Thoracic aorta (tissue), 2 donors: ENCODE data around the gene LSM14B. TPM values are rescaled to one million over a fixed set of nuclear protein-coding genes. Genes with fewer than 3 reads are reported as not detected.

ENCODE experiments used
- ATAC-seq: fragments of 150-250 bp; one replicate; pipeline ENCODE4 v1.8.0; 2017; ENCODE audit warnings: low read depth; ENCODE audit not compliant: insufficient number of reproducible peaks, low FRiP score
- DNase-seq: peaks from one replicate; pipeline ENCODE4 v3.0.0-alpha.2; 2020; ENCODE audit warnings: low spot score
- H3K27ac ChIP-seq, 2 donors: fragments of 200-600 bp; sonication (generic); 1 replicate in 1 of 2; 2 replicates in 1 of 2; pipeline ENCODE4 v1.5.1; 2016; ENCODE audit warnings: mild to moderate bottlenecking in 2 of 2, moderate library complexity in 2 of 2
- H3K27me3 ChIP-seq: fragments of 200-600 bp; sonication (generic); replicated peaks from 2 replicates; pipeline ENCODE4 v1.6.0; 2016; ENCODE audit warnings: mild to moderate bottlenecking; ENCODE audit not compliant: insufficient read depth
- H3K36me3 ChIP-seq: fragments of 200-600 bp; sonication (generic); one replicate; pipeline ENCODE4 v1.5.1; 2016
- H3K4me1 ChIP-seq, 2 donors: fragments of 200-600 bp; sonication (generic); 1 replicate in 1 of 2; 2 replicates in 1 of 2; pipeline versions ENCODE4 v1.5.1 to v1.6.0; 2016; ENCODE audit warnings: low read depth in 2 of 2, mild to moderate bottlenecking in 1 of 2; ENCODE audit not compliant: control insufficient read depth in 1 of 2
- H3K4me3 ChIP-seq: fragments of 200-600 bp; sonication (generic); 2 replicates; pipeline ENCODE4 v1.5.1; 2016; ENCODE audit warnings: mild to moderate bottlenecking
- H3K9me3 ChIP-seq: fragments of 200-600 bp; sonication (generic); 2 replicates; pipeline ENCODE4 v1.5.1; 2016
- total RNA-seq, 2 donors: library from RNA; depleted of rRNA; stranded (reverse); fragments of >200 nt; gene quantifications; one replicate each; pipeline versions ENCODE4 v1.1.0 to v1.2.3, GENCODE V29; 2016
- TF ChIP-seq, protein P1 (sequence below): fragments of 200-600 bp; sonication (generic); IDR thresholded peaks from one replicate; pipeline ENCODE4 v1.5.1; 2019; ENCODE audit warnings: antibody characterized with exemption

Gene LSM14B
- total RNA-seq, 2 donors from 2014 or later: 11.4 to 38.7 TPM

DNA sequence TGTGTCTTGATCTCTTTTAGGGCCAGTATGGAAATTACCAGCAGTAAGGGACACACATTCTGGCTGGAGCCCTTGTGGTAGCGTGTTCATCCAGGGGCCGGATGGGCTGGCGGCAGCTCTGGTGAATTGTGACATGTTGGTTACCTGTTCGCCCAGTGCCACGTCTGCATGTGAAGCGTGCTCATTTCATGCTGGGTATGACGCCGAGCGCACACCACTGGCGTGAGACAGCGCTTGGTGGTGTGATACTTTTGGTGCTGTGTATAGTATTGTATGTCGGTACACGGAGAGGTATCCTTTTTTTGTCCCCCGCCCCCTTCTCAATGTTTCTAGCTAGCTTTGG is 56.9 kb downstream of the LSM14B start:
- TF ChIP-seq, protein P1, sequence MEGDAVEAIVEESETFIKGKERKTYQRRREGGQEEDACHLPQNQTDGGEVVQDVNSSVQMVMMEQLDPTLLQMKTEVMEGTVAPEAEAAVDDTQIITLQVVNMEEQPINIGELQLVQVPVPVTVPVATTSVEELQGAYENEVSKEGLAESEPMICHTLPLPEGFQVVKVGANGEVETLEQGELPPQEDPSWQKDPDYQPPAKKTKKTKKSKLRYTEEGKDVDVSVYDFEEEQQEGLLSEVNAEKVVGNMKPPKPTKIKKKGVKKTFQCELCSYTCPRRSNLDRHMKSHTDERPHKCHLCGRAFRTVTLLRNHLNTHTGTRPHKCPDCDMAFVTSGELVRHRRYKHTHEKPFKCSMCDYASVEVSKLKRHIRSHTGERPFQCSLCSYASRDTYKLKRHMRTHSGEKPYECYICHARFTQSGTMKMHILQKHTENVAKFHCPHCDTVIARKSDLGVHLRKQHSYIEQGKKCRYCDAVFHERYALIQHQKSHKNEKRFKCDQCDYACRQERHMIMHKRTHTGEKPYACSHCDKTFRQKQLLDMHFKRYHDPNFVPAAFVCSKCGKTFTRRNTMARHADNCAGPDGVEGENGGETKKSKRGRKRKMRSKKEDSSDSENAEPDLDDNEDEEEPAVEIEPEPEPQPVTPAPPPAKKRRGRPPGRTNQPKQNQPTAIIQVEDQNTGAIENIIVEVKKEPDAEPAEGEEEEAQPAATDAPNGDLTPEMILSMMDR: no peak
- DNase-seq (no peak), ATAC-seq (no peak)
- H3K27me3 ChIP-seq: no peaks in the 10 kb centered on the region
- H3K9me3 ChIP-seq: no peaks in the 10 kb centered on the region
- H3K36me3 ChIP-seq: peaks cover 8% of the 10 kb centered on the region
- H3K4me1 ChIP-seq: peaks cover 6 to 15% of the 10 kb centered on the region in 2 donors
- no peak overlapping the region for H3K4me3 ChIP-seq
- peak overlapping the region; percentile 31 to 53 for H3K27ac ChIP-seq

DNA sequence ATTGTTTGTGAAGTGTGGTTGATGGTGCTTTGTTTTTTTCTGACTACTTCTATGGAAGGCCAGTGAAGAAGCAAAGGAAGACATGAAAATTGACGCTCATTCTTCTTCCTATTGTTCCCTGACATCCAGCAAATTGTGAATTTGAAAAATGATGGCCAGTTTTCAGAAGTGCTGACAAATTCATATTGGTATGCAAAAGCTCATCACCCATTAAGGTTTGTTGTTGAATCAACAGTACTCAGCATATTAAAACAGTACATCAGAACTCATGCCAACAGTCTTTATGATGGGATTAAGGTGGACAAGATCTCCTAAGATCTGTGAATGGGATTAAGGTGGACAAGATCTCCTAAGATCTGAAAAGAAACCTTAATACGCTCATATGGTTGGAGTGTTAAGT is 59.5 kb downstream of the LSM14B start:
- Histone ChIP-seq H3K9me3 (no peaks in the 10 kb centered on the region), H3K27ac (peak overlapping the region in 1 of 2 donors; percentile 92), H3K27me3 (no peaks in the 10 kb centered on the region), H3K4me1 (peaks cover 6 to 23% of the 10 kb centered on the region in 2 donors), H3K4me3 (peak overlapping the region; percentile 84), H3K36me3 (peaks cover 2% of the 10 kb centered on the region)
- ATAC-seq (no peak), DNase-seq (no peak)
- TF ChIP-seq, protein P1: no peak

DNA sequence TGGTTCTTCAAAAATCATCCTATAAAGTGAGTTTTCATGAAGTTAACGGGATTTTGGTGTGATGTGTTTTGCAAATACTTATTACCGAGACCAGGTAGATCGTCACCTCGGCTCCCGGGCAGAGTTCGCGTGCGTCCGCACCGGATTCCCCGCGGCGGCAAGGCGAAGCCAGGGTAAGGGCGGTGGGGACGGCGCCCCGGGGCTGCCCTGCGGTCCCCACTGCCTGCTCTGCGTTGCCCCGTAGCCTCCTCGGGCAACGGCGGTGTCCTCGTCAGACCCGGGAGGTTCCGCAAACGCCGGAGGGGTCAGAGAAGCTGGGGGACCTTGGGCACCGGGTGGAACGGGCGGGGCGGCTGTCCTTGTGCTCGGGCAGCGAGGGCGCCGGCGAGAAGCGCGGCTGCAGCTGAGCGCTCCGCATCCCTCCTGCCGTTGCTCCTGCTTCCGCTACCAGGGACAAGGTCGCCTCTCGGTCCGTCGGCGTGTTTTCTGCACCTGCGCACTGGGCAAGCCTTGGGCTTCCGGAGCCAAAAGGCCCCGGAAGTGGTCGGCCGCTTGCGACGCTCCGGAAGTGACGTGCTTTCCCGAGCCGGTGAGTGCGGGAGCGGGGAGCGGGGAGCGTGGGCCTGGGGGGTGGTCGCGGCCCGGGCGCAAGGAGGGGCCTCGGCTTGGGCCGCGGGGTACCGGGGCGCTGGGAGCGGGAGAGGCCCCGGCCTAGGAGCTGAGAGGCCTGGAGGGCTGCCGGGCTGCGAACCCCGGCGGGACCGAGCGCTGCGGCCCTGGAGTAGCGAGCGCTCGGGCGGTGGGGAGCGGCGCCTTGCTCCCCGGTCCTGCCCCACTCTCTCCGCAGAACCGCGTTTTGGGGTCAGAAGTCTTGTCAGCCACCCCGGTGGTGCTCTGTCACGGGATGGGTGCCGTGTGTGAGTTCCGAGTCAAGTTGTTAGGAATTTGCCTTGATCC is 60.5 kb downstream of the LSM14B start, which contains the start of gene MTG2:
Gene MTG2 (plus strand): TSS at position 560 of the 957 bp plus-strand sequence. CDS start 10,393 bp downstream, outside the sequence.
- H3K4me3 ChIP-seq: peak within 1 kb of the TSS; percentile 84
- H3K27ac ChIP-seq: peak within 1 kb of the TSS; percentile 90 to 92
- DNase-seq (peak; percentile 68), ATAC-seq (peak; percentile 82)
- no peaks in the 10 kb centered on the region for H3K9me3 ChIP-seq
- TF ChIP-seq, protein P1: peak; percentile 19
- no peaks in the 10 kb centered on the region for H3K27me3 ChIP-seq
- H3K36me3 ChIP-seq: no peaks in the 10 kb centered on the region
- H3K4me1 ChIP-seq: peaks cover 6 to 29% of the 10 kb centered on the region in 2 donors

DNA sequence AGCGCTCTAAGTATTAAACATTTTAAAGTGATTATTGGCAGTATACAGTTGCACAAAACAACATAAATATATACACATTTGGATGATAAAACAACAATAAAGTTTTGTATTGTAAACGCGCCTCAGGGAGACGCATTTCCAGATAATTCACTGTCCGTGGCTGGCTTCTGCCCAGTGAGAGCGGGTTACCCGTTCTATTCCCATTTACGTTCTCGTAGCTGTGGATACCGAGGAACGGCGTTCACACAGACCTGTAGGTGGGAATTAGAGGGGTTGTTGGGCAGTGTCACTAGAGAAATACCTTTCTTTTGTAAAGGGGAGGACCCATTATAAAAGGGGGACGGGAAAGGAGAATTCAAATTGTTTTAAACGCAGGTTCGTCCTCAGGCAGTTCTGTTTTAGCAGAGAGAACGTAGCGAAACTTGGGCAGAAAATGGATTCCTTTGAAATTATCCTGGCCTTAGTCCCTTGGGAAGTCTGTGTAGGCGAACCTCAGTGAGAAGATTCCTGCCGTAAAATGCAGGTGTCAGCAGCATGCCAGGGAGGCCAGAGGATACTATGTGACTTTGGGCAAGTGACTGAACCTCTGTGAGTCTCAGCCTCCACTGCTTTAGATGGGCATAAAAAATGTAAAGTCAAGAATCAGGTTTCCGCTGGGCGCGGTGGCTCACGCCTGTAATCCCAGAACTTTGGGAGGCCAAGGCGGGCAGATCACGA is 61.3 kb downstream of the LSM14B start:
- H3K27me3 ChIP-seq: no peaks in the 10 kb centered on the region
- no peaks in the 10 kb centered on the region for H3K36me3 ChIP-seq
- H3K27ac ChIP-seq: peak overlapping the region; percentile 90 to 92
- H3K4me3 ChIP-seq: peak overlapping the region; percentile 84
- ATAC-seq: no peak
- H3K4me1 ChIP-seq: peaks cover 6 to 29% of the 10 kb centered on the region in 2 donors
- DNase-seq: no peak
- no peaks in the 10 kb centered on the region for H3K9me3 ChIP-seq
- TF ChIP-seq, protein P1: no peak

Other genes with a start within 250 kb of the LSM14B start
- 10 to 100 TPM; 10.4 to 11.0 TPM for gene TAF4, start 56.6 kb upstream of the LSM14B start, total RNA-seq
- gene PSMA7, start 20.9 kb downstream of the LSM14B start, total RNA-seq: 100 to 1,000 TPM; 185 to 228 TPM
- gene SS18L1, start 21.3 kb downstream of the LSM14B start, total RNA-seq: 10 to 100 TPM; 10.7 to 21.7 TPM
- 10 to 100 TPM; 28.0 to 41.8 TPM for gene MTG2, start 60.6 kb downstream of the LSM14B start, total RNA-seq
- gene HRH3, start 97.8 kb downstream of the LSM14B start, total RNA-seq: not detected
- gene OSBPL2, start 116.0 kb downstream of the LSM14B start, total RNA-seq: 10 to 100 TPM; 48.5 to 58.5 TPM
- gene ADRM1, start 180.5 kb downstream of the LSM14B start, total RNA-seq: 100 to 1,000 TPM in 1 of 2 donors, 10 to 100 TPM in 1; 98.8 to 113 TPM
- 100 to 1,000 TPM; 289 to 333 TPM for gene LAMA5, start 244.8 kb downstream of the LSM14B start, total RNA-seq